HepG2 (cell line): ENCODE results near the gene CYBC1. TPM values are rescaled to one million over a fixed set of nuclear protein-coding genes. Genes with fewer than 3 reads are reported as not detected.

Source experiments
- ASH2L ChIP-seq: fragments of 300-600, 200-600 bp; sonication (generic); IDR thresholded peaks from 2 replicates; pipeline ENCODE4 v1.7.0; 2017; ENCODE audit warnings: low read depth, mild to moderate bottlenecking, moderate library complexity, mixed read lengths, low read length; ENCODE audit not compliant: insufficient read length
- FLYWCH1 ChIP-seq: sonication (generic); formaldehyde crosslinking; IDR thresholded peaks from 2 replicates; pipeline ENCODE4 v1.8.1; 2023; ENCODE audit warnings: mild to moderate bottlenecking, missing genetic modification reagents
- HDAC2 ChIP-seq: sonication (generic); formaldehyde crosslinking; IDR thresholded peaks from 2 replicates; pipeline ENCODE4 v1.4.0; 2020; ENCODE audit warnings: missing genetic modification reagents
- HOXA3 ChIP-seq: sonication (generic); formaldehyde crosslinking; IDR thresholded peaks from 2 replicates; pipeline ENCODE4 v1.5.0; 2020; ENCODE audit warnings: missing genetic modification reagents
- IRX3 ChIP-seq: sonication (generic); formaldehyde crosslinking; IDR thresholded peaks from 2 replicates; pipeline ENCODE4 v1.8.1; 2023; ENCODE audit warnings: mild to moderate bottlenecking, low read depth, missing genetic modification reagents, borderline replicate concordance
- KDM2A ChIP-seq: sonication (generic); formaldehyde crosslinking; IDR thresholded peaks from 2 replicates; pipeline ENCODE4 v1.4.0; 2020; ENCODE audit warnings: low read depth, missing genetic modification reagents, borderline replicate concordance
- PITX1 ChIP-seq: sonication (generic); formaldehyde crosslinking; IDR thresholded peaks from 2 replicates; pipeline ENCODE4 v1.5.1; 2020; ENCODE audit warnings: mild to moderate bottlenecking, missing genetic modification reagents
- RBAK ChIP-seq: sonication (generic); formaldehyde crosslinking; IDR thresholded peaks from 2 replicates; pipeline ENCODE4 v1.5.1; 2020; ENCODE audit warnings: mild to moderate bottlenecking, missing genetic modification reagents
- RXRA ChIP-seq: sonication (generic); formaldehyde crosslinking; IDR thresholded peaks from 2 replicates; pipeline ENCODE4 v1.5.1; 2020; ENCODE audit warnings: missing genetic modification reagents
- TP53 ChIP-seq: sonication (generic); formaldehyde crosslinking; conservative IDR thresholded peaks from 2 replicates; pipeline ENCODE4 v1.4.0; 2020; ENCODE audit warnings: missing genetic modification reagents
- ZNF136 ChIP-seq: sonication (generic); formaldehyde crosslinking; IDR thresholded peaks from 2 replicates; pipeline ENCODE4 v1.8.1; 2022; ENCODE audit warnings: low read depth, mild to moderate bottlenecking, moderate library complexity, missing genetic modification reagents
- ZNF674 ChIP-seq: sonication (generic); formaldehyde crosslinking; IDR thresholded peaks from 2 replicates; pipeline ENCODE4 v1.5.0; 2020; ENCODE audit warnings: low read depth, mild to moderate bottlenecking, missing genetic modification reagents
- ZSCAN25 ChIP-seq: sonication (generic); formaldehyde crosslinking; IDR thresholded peaks from 2 replicates; pipeline ENCODE4 v1.8.0; 2022; ENCODE audit warnings: mild to moderate bottlenecking, missing genetic modification reagents
- polyA plus RNA-seq, 8 experiments: library from polyadenylated mRNA; depleted of rRNA in 3 of 8; stranded (reverse) in 7 of 8; unstranded in 1 of 8; fragments of >200 nt; fragmentation: Illumina TruSeq in 4 of 8; extraction: Trizol in 4 of 8; gene quantifications; 2 replicates each; pipeline versions ENCODE4 v1.2.1 to v1.2.3, GENCODE V29; 2011 to 2016; ENCODE audit warnings: low read depth in 4 of 8, missing spikeins in 1 of 8, mixed read lengths in 1 of 8; ENCODE audit not compliant: insufficient read depth in 1 of 8
- total RNA-seq, 5 experiments: library from RNA; depleted of rRNA; stranded (reverse); fragments of >200 nt; fragmentation: Illumina TruSeq; extraction: Trizol; gene quantifications; 2 replicates each; pipeline ENCODE4 v1.2.3, GENCODE V29; 2016; ENCODE audit warnings: low read depth in 1 of 5
- TF ChIP-seq, protein P1 (sequence below): sonication (generic); formaldehyde crosslinking; IDR thresholded peaks from 2 replicates; pipeline ENCODE4 v1.8.1; 2023; ENCODE audit warnings: mild to moderate bottlenecking, missing genetic modification reagents
- TF ChIP-seq, protein P2 (sequence below): sonication (generic); formaldehyde crosslinking; IDR thresholded peaks from 2 replicates; pipeline ENCODE4 v1.4.0; 2020; ENCODE audit warnings: missing genetic modification reagents, borderline replicate concordance
- TF ChIP-seq, protein P3 (sequence below): sonication (generic); formaldehyde crosslinking; IDR thresholded peaks from 2 replicates; pipeline ENCODE4 v1.8.0; 2023; ENCODE audit warnings: mild to moderate bottlenecking, missing genetic modification reagents
- TF ChIP-seq, protein P4 (sequence below): sonication (generic); formaldehyde crosslinking; IDR thresholded peaks from 2 replicates; pipeline ENCODE4 v1.9.0; 2022; ENCODE audit warnings: low read depth, missing genetic modification reagents
- TF ChIP-seq, protein P5 (sequence below): sonication (generic); formaldehyde crosslinking; IDR thresholded peaks from 2 replicates; pipeline ENCODE4 v1.5.1; 2020; ENCODE audit warnings: missing genetic modification reagents, mild to moderate bottlenecking, borderline replicate concordance
- TF ChIP-seq, protein P6 (sequence below): sonication (generic); formaldehyde crosslinking; conservative IDR thresholded peaks from 2 replicates; pipeline ENCODE4 v1.4.0; 2020; ENCODE audit warnings: missing genetic modification reagents

CYBC1 gene
- total and polyA plus RNA-seq, 2 of the 13 experiments (the other 11 are each of a cell fraction or from before 2014, with no cell fraction given): 43.4 to 44.1 TPM

DNA sequence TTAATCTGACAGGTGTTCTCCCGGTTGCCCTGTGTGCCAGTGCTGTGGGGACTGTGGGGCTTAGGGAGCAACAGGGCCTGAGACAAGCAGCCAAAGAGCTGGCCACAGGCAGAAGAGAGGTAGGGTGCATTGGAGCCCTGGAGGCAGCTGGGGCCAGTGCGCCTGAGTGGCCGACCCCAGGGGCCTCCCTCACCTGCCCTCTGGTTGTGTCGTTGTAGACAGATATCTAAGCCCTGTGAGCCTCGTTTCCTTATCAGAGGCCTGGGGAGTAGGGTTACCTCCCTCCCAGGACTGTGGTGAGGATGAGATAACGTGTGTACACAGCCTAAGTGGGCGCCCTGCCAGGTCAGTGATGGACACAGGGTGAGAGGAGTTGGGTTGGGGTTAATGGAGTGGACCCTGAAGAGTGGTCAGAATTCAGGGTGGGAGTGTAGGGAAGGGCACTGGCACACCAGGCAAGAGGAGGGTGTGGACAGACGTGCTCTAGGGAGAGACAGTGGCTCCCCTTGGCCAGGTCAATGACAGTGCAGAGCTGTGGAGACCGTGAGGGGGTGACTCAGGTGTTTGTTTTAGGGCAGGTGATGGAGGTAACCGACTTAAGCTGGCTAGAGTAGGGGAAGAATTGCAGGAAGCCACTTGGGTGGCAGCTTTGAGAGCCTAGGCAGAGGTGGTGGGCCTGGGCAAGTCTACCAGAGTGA lies 11.4 kb upstream of the CYBC1 start (continued):
- TF ChIP-seq, protein P1, sequence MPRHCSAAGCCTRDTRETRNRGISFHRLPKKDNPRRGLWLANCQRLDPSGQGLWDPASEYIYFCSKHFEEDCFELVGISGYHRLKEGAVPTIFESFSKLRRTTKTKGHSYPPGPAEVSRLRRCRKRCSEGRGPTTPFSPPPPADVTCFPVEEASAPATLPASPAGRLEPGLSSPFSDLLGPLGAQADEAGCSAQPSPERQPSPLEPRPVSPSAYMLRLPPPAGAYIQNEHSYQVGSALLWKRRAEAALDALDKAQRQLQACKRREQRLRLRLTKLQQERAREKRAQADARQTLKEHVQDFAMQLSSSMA (CRISPR knock-in tag): no peak
- no peak for TF ChIP-seq ZNF136 (CRISPR knock-in tag)
- TF ChIP-seq, protein P2, sequence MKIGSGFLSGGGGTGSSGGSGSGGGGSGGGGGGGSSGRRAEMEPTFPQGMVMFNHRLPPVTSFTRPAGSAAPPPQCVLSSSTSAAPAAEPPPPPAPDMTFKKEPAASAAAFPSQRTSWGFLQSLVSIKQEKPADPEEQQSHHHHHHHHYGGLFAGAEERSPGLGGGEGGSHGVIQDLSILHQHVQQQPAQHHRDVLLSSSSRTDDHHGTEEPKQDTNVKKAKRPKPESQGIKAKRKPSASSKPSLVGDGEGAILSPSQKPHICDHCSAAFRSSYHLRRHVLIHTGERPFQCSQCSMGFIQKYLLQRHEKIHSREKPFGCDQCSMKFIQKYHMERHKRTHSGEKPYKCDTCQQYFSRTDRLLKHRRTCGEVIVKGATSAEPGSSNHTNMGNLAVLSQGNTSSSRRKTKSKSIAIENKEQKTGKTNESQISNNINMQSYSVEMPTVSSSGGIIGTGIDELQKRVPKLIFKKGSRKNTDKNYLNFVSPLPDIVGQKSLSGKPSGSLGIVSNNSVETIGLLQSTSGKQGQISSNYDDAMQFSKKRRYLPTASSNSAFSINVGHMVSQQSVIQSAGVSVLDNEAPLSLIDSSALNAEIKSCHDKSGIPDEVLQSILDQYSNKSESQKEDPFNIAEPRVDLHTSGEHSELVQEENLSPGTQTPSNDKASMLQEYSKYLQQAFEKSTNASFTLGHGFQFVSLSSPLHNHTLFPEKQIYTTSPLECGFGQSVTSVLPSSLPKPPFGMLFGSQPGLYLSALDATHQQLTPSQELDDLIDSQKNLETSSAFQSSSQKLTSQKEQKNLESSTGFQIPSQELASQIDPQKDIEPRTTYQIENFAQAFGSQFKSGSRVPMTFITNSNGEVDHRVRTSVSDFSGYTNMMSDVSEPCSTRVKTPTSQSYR (CRISPR knock-in tag): 0 out of 2 replicates have a peak, but pooled peaks have one; percentile 22
- TF ChIP-seq RBAK (CRISPR knock-in tag): no peak
- TF ChIP-seq IRX3: no peak
- TF ChIP-seq HOXA3 (CRISPR knock-in tag): peak; percentile 77
- TF ChIP-seq, protein P3, sequence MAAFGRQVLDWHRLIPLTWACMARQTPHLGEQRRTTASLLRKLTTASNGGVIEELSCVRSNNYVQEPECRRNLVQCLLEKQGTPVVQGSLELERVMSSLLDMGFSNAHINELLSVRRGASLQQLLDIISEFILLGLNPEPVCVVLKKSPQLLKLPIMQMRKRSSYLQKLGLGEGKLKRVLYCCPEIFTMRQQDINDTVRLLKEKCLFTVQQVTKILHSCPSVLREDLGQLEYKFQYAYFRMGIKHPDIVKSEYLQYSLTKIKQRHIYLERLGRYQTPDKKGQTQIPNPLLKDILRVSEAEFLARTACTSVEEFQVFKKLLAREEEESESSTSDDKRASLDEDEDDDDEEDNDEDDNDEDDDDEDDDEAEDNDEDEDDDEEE (CRISPR knock-in tag): no peak
- TF ChIP-seq, protein P4, sequence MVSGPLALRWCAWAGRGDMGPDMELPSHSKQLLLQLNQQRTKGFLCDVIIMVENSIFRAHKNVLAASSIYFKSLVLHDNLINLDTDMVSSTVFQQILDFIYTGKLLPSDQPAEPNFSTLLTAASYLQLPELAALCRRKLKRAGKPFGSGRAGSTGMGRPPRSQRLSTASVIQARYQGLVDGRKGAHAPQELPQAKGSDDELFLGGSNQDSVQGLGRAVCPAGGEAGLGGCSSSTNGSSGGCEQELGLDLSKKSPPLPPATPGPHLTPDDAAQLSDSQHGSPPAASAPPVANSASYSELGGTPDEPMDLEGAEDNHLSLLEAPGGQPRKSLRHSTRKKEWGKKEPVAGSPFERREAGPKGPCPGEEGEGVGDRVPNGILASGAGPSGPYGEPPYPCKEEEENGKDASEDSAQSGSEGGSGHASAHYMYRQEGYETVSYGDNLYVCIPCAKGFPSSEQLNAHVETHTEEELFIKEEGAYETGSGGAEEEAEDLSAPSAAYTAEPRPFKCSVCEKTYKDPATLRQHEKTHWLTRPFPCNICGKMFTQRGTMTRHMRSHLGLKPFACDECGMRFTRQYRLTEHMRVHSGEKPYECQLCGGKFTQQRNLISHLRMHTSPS: no peak
- TF ChIP-seq FLYWCH1 (CRISPR knock-in tag): no peak
- peak; percentile 46; the same call in 1 of the 2 replicates for TF ChIP-seq KDM2A (CRISPR knock-in tag)
- no peak for TF ChIP-seq ASH2L
- TF ChIP-seq ZSCAN25 (CRISPR knock-in tag): peak; percentile 56; the same call in 1 of the 2 replicates
- TF ChIP-seq ZNF674 (CRISPR knock-in tag): no peak
- TF ChIP-seq TP53 (CRISPR knock-in tag): no peak; the same call in 1 of the 2 replicates
- TF ChIP-seq HDAC2: peak; percentile 46; the same call in 1 of the 2 replicates
- TF ChIP-seq PITX1 (CRISPR knock-in tag): peak; percentile 59
- TF ChIP-seq, protein P5, sequence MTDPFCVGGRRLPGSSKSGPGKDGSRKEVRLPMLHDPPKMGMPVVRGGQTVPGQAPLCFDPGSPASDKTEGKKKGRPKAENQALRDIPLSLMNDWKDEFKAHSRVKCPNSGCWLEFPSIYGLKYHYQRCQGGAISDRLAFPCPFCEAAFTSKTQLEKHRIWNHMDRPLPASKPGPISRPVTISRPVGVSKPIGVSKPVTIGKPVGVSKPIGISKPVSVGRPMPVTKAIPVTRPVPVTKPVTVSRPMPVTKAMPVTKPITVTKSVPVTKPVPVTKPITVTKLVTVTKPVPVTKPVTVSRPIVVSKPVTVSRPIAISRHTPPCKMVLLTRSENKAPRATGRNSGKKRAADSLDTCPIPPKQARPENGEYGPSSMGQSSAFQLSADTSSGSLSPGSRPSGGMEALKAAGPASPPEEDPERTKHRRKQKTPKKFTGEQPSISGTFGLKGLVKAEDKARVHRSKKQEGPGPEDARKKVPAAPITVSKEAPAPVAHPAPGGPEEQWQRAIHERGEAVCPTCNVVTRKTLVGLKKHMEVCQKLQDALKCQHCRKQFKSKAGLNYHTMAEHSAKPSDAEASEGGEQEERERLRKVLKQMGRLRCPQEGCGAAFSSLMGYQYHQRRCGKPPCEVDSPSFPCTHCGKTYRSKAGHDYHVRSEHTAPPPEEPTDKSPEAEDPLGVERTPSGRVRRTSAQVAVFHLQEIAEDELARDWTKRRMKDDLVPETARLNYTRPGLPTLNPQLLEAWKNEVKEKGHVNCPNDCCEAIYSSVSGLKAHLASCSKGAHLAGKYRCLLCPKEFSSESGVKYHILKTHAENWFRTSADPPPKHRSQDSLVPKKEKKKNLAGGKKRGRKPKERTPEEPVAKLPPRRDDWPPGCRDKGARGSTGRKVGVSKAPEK: no peak
- TF ChIP-seq, protein P6, sequence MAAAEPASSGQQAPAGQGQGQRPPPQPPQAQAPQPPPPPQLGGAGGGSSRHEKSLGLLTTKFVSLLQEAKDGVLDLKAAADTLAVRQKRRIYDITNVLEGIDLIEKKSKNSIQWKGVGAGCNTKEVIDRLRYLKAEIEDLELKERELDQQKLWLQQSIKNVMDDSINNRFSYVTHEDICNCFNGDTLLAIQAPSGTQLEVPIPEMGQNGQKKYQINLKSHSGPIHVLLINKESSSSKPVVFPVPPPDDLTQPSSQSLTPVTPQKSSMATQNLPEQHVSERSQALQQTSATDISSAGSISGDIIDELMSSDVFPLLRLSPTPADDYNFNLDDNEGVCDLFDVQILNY (CRISPR knock-in tag): no peak
- peak; percentile 84 for TF ChIP-seq RXRA (CRISPR knock-in tag)
